GM21390 (cell line): ENCODE measurements around the gene FHDC1.

Source experiments
- ATAC-seq: cut with Tn5 transposase; IDR thresholded peaks from one replicate; pipeline ENCODE4 v1.9.1; 2021; ENCODE audit not compliant: unreplicated experiment

The FHDC1 gene

GRCh38 chr4:153001626-153002025 lies 65.5 kb downstream of the FHDC1 start:
- ATAC-seq = no peak

GRCh38 chr4:153002110-153002509 lies 66.0 kb downstream of the FHDC1 start:
- no peak for ATAC-seq

GRCh38 chr4:153004081-153004850 lies 68.1 kb downstream of the FHDC1 start:
- ATAC-seq = no peak

- ATAC-seq = no peak
These were observed 69.8 kb downstream of the FHDC1 start for GRCh38 chr4:153005899-153006381.

GRCh38 chr4:153008578-153009199 lies 72.6 kb downstream of the FHDC1 start:
- peak; percentile 84 for ATAC-seq

GRCh38 chr4:153010146-153010545 lies 74.0 kb downstream of the FHDC1 start:
- ATAC-seq = no peak

GRCh38 chr4:153013202-153013977 lies 77.3 kb downstream of the FHDC1 start:
- ATAC-seq = no peak

- ATAC-seq = no peak
These were observed 78.3 kb downstream of the FHDC1 start for GRCh38 chr4:153014460-153014859.

- no peak for ATAC-seq
These were observed 80.5 kb downstream of the FHDC1 start for GRCh38 chr4:153016592-153016991.

GRCh38 chr4:153018031-153018430 lies 81.9 kb downstream of the FHDC1 start:
- no peak for ATAC-seq

GRCh38 chr4:153018684-153019083 lies 82.6 kb downstream of the FHDC1 start:
- no peak for ATAC-seq

GRCh38 chr4:153019906-153020305 lies 83.8 kb downstream of the FHDC1 start:
- no peak for ATAC-seq

GRCh38 chr4:153020457-153020856 lies 84.3 kb downstream of the FHDC1 start:
- ATAC-seq = no peak

- ATAC-seq = no peak
These were observed 85.2 kb downstream of the FHDC1 start for GRCh38 chr4:153021276-153021675.

- no peak for ATAC-seq
These were observed 86.2 kb downstream of the FHDC1 start for GRCh38 chr4:153022241-153022715.

- ATAC-seq = no peak
These were observed 87.0 kb downstream of the FHDC1 start for GRCh38 chr4:153023139-153023538.

GRCh38 chr4:153023692-153024394 lies 87.7 kb downstream of the FHDC1 start:
- no peak for ATAC-seq

GRCh38 chr4:153024466-153024865 lies 88.3 kb downstream of the FHDC1 start:
- no peak for ATAC-seq

- no peak for ATAC-seq
These were observed 89.3 kb downstream of the FHDC1 start for GRCh38 chr4:153025406-153025805.

- no peak for ATAC-seq
These were observed 90.6 kb downstream of the FHDC1 start for GRCh38 chr4:153026591-153027346.
